ENCODE measurements around the gene NTMT2.

NTMT2 gene

DNA sequence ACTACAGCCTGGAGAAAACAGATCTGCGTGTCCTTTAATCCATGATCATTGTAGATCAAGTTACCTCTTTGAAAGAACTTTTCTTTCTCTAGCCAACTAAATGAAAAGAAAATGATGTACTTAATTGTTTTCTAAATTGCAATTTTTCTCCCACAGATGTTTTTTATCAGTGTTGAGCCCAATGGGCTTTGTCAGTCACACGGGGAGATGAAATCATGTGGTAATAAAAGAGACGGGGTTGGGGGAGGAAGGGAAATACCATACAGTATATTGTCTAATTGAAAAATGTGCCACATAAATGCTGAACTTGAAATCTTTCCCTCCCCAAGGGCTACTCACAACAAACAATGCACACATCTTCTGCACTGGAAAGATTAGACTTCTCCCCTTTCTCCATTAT lies 58.4 kb downstream of the NTMT2 start:
- Mint-ChIP-seq H3K9me3 (peaks cover 10% of the 10 kb centered on the region), H3K27me3 (ENCODE audit: low read depth, poor library complexity) (peaks cover 2% of the 10 kb centered on the region), H3K4me3 (no peak overlapping the region), H3K27ac (no peak overlapping the region), H3K4me1 (peaks cover 31% of the 10 kb centered on the region), H3K36me3 (ENCODE audit: low read depth) (peaks cover 6% of the 10 kb centered on the region)
- DNase-seq = no peak
- no peak for TF ChIP-seq CTCF (IDR thresholded peaks at IDR 0.05)

GRCh38 chr1:170205301-170205700 lies 59.5 kb downstream of the NTMT2 start:
- Mint-ChIP-seq H3K27me3 (ENCODE audit: low read depth, poor library complexity) (peaks cover 2% of the 10 kb centered on the region), H3K36me3 (ENCODE audit: low read depth) (peaks cover 6% of the 10 kb centered on the region), H3K4me3 (no peak overlapping the region), H3K27ac (no peak overlapping the region), H3K9me3 (peaks cover 10% of the 10 kb centered on the region), H3K4me1 (peaks cover 32% of the 10 kb centered on the region)
- no peak for DNase-seq
- TF ChIP-seq CTCF (IDR thresholded peaks at IDR 0.05) = no peak

GRCh38 chr1:170209125-170209524 lies 63.4 kb downstream of the NTMT2 start:
- peaks cover 2% of the 10 kb centered on the region for H3K27me3 Mint-ChIP-seq (ENCODE audit: low read depth, poor library complexity)
- no peak overlapping the region for H3K27ac Mint-ChIP-seq
- H3K9me3 Mint-ChIP-seq = peaks cover 10% of the 10 kb centered on the region
- no peak overlapping the region for H3K4me3 Mint-ChIP-seq
- H3K4me1 Mint-ChIP-seq = peaks cover 29% of the 10 kb centered on the region
- peaks cover 6% of the 10 kb centered on the region for H3K36me3 Mint-ChIP-seq (ENCODE audit: low read depth)
- no peak for DNase-seq
- no peak for TF ChIP-seq CTCF (IDR thresholded peaks at IDR 0.05)

DNA sequence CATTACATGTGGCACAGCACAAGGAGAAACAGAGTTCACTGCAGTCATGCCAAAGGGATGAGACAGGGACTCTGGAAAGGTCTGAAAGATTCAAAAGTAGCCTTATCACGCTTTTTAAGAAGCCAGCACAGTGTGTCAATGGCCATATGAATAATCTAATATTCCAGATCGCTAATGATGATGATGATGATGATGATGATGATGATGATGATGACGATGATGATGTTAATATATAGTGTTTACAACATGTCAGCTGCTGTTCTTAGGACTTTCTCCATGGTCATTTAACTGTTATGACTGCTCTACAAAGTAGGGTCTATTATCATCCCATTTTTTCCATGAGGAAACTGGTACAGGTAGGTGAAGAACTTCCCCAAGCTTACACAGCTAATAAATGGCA lies 64.4 kb downstream of the NTMT2 start:
- no peak for TF ChIP-seq CTCF (IDR thresholded peaks at IDR 0.05)
- Mint-ChIP-seq H3K4me3 (no peak overlapping the region), H3K9me3 (peaks cover 10% of the 10 kb centered on the region), H3K36me3 (ENCODE audit: low read depth) (peaks cover 6% of the 10 kb centered on the region), H3K27ac (no peak overlapping the region), H3K27me3 (ENCODE audit: low read depth, poor library complexity) (peaks cover 2% of the 10 kb centered on the region), H3K4me1 (peaks cover 27% of the 10 kb centered on the region)
- no peak for DNase-seq

GRCh38 chr1:170213596-170213995 lies 67.8 kb downstream of the NTMT2 start:
- peaks cover under 1% of the 10 kb centered on the region for H3K9me3 Mint-ChIP-seq
- TF ChIP-seq CTCF (IDR thresholded peaks at IDR 0.05) = no peak
- H3K4me3 Mint-ChIP-seq = no peak overlapping the region
- H3K27me3 Mint-ChIP-seq (ENCODE audit: low read depth, poor library complexity) = peaks cover 3% of the 10 kb centered on the region
- H3K36me3 Mint-ChIP-seq (ENCODE audit: low read depth) = no peaks in the 10 kb centered on the region
- peaks cover 27% of the 10 kb centered on the region for H3K4me1 Mint-ChIP-seq
- peak overlapping the region; percentile 81 for H3K27ac Mint-ChIP-seq
- DNase-seq = no peak

GRCh38 chr1:170214117-170215032 lies 68.6 kb downstream of the NTMT2 start:
- TF ChIP-seq CTCF (IDR thresholded peaks at IDR 0.05) = no peak
- Mint-ChIP-seq H3K27ac (peak overlapping the region; percentile 68), H3K4me3 (no peak overlapping the region), H3K9me3 (no peaks in the 10 kb centered on the region), H3K36me3 (ENCODE audit: low read depth) (no peaks in the 10 kb centered on the region), H3K4me1 (peaks cover 30% of the 10 kb centered on the region), H3K27me3 (ENCODE audit: low read depth, poor library complexity) (peaks cover 3% of the 10 kb centered on the region)
- DNase-seq = peak; percentile 31
